GM12878 (cell line): Measurements from ENCODE around the gene PYHIN1. TPM values are rescaled to one million over a fixed set of nuclear protein-coding genes. Genes with fewer than 3 reads are reported as not detected.
A peak's percentile ranks its signal among the peaks of the same experiment; 100 is the strongest.

Source experiments
- ATAC-seq: fragments of 200-7000 bp; cut with Tn5 transposase; 3 replicates; pipeline ENCODE4 v1.9.1; 2020; ENCODE audit warnings: mild to moderate bottlenecking, moderate library complexity
- BruUV-seq: library from RNA; stranded (reverse); fragments of 400-500 nt; replicated peaks from 2 replicates; lab custom pipeline; 2021; lab: Mats Ljungman, UMichigan
- CTCF ChIA-PET: fragments of 300-600 bp; sonication (Branson Sonifier 250); formaldehyde crosslinking; extraction: SDS; loops from one replicate; lab custom pipeline; 2021; ENCODE audit warnings: inconsistent platforms; lab: Yijun Ruan, JAX
- POLR2A ChIA-PET: fragments of 350-600 bp; formaldehyde crosslinking; extraction: SDS; loops from one replicate; lab custom pipeline; 2021; ENCODE audit warnings: inconsistent platforms; lab: Charles Lee
- RAD21 ChIA-PET: fragments of 300-600 bp; sonication (Branson Sonifier 250); formaldehyde crosslinking; loops from one replicate; lab custom pipeline; 2023; ENCODE audit warnings: antibody characterized with exemption; ENCODE audit not compliant: unreplicated experiment; lab: Charles Lee
- SMC1A ChIA-PET: fragments of 300-600 bp; sonication (Branson Sonifier 250); formaldehyde crosslinking; loops from one replicate; lab custom pipeline; 2023; ENCODE audit not compliant: unreplicated experiment, uncharacterized antibody; lab: Charles Lee
- DNase-seq: peaks from one replicate; pipeline ENCODE4 v3.0.0-alpha.2; 2011; ENCODE audit warnings: low read depth, low spot score
- FAIRE-seq: peaks from 3 replicates; lab custom pipeline; 2011; peaks lifted over from hg19 to GRCh38; lab: Jason Lieb, UNC
- H2AFZ ChIP-seq: 2 replicates; pipeline ENCODE4 v1.6.0; 2011; ENCODE audit warnings: low read depth, low read length, control low read depth; ENCODE audit not compliant: control insufficient read depth
- H3K27ac ChIP-seq: 2 replicates; pipeline ENCODE4 v1.5.1; 2011; ENCODE audit warnings: control low read depth; ENCODE audit not compliant: control insufficient read depth, insufficient read depth
- H3K27me3 ChIP-seq, 2 experiments: replicated peaks in 1 of 2; 2 replicates each; pipeline versions ENCODE4 v1.6.0 to v1.6.1; 2011; ENCODE audit warnings: low read length in 1 of 2; ENCODE audit not compliant: control insufficient read depth in 2 of 2, insufficient read depth in 2 of 2
- H3K36me3 ChIP-seq, 2 experiments: 2 replicates each; pipeline ENCODE4 v1.5.1; 2011; ENCODE audit warnings: low read length in 1 of 2; ENCODE audit not compliant: control insufficient read depth in 2 of 2, insufficient read depth in 2 of 2
- H3K4me1 ChIP-seq: 2 replicates; pipeline ENCODE4 v1.6.1; 2011; ENCODE audit warnings: mild to moderate bottlenecking, low read length, moderate library complexity, mixed read lengths; ENCODE audit not compliant: control insufficient read depth, insufficient read depth
- H3K4me2 ChIP-seq: 2 replicates; pipeline ENCODE4 v1.6.0; 2011; ENCODE audit warnings: control low read depth; ENCODE audit not compliant: control insufficient read depth, insufficient read depth
- H3K4me3 ChIP-seq: fragments of 200-600 bp; sonication (generic); 2 replicates; pipeline ENCODE4 v1.5.1; 2016
- H3K79me2 ChIP-seq: 2 replicates; pipeline ENCODE4 v1.6.0; 2011; ENCODE audit warnings: low read length; ENCODE audit not compliant: control insufficient read depth, insufficient read depth
- H3K9ac ChIP-seq: 2 replicates; pipeline ENCODE4 v1.8.0; 2011; ENCODE audit warnings: low read length, control low read depth, mixed read lengths; ENCODE audit not compliant: control insufficient read depth, insufficient read depth
- H3K9me3 ChIP-seq: replicated peaks from 3 replicates; pipeline ENCODE4 v1.5.1; 2011; ENCODE audit warnings: mild to moderate bottlenecking, low read length; ENCODE audit not compliant: control insufficient read depth, insufficient read depth
- H4K20me1 ChIP-seq: 2 replicates; pipeline ENCODE4 v1.6.0; 2011; ENCODE audit not compliant: control insufficient read depth, insufficient read depth
- BHLHE40 ChIP-seq, 2 experiments: fragments of 450-650 bp in 1 of 2; IDR thresholded peaks; 2 replicates each; pipeline ENCODE4 v1.6.1; 2011 to 2017; ENCODE audit warnings: low read depth in 2 of 2, borderline replicate concordance in 1 of 2, improper control_type of control experiment in 1 of 2, low read length in 1 of 2, mild to moderate bottlenecking in 1 of 2
- E4F1 ChIP-seq: fragments of 450-650 bp; IDR thresholded peaks from 2 replicates; pipeline ENCODE4 v1.6.1; 2018; ENCODE audit warnings: borderline replicate concordance, mild to moderate bottlenecking; ENCODE audit not compliant: partially characterized antibody
- IKZF1 ChIP-seq: fragments of 450-650 bp; conservative IDR thresholded peaks from 2 replicates; pipeline ENCODE4 v1.6.1; 2017; ENCODE audit warnings: antibody characterized with exemption, mild to moderate bottlenecking
- IRF3 ChIP-seq: fragments of 450-650 bp; IDR thresholded peaks from 2 replicates; pipeline ENCODE4 v1.6.1; 2014; ENCODE audit warnings: mild to moderate bottlenecking
- POLR2AphosphoS2 ChIP-seq: IDR thresholded peaks from 2 replicates; pipeline ENCODE4 v1.6.1; 2011; ENCODE audit warnings: low read depth, mild to moderate bottlenecking, low read length, improper control_type of control experiment, moderate library complexity
- RELB ChIP-seq: fragments of 450-650 bp; IDR thresholded peaks from 2 replicates; pipeline ENCODE4 v1.6.1; 2017; ENCODE audit warnings: low read depth, mild to moderate bottlenecking, moderate library complexity
- TCF12 ChIP-seq: IDR thresholded peaks from 2 replicates; pipeline ENCODE4 v1.6.1; 2011; ENCODE audit warnings: low read depth, mild to moderate bottlenecking, low read length
- ZNF384 ChIP-seq: IDR thresholded peaks from 2 replicates; pipeline ENCODE4 v1.6.1; 2012; ENCODE audit warnings: low read depth, mild to moderate bottlenecking, low read length, improper control_type of control experiment, borderline replicate concordance
- WGBS: methylation state at CpG from one replicate; pipeline ENCODE4 v1.1.6; 2016; ENCODE audit warnings: low lambda C conversion rate; ENCODE audit not compliant: insufficient replicate concordance, insufficient coverage; ENCODE audit errors: missing lambda C conversion rate; 5-methylcytosine and 5-hydroxymethylcytosine counted together
- in situ Hi-C: fragments of 300-500 bp; cut with MboI; formaldehyde crosslinking; loops from 9 replicates; pipeline ENCODE4 v1.14.3; 2018; ENCODE audit warnings: mixed read lengths
- intact Hi-C: fragments of 100-400 bp; cut with micrococcal nuclease; formaldehyde crosslinking; loops from one replicate; pipeline ENCODE4 v1.14.2; 2022; ENCODE audit not compliant: unreplicated experiment
- polyA plus RNA-seq, 11 experiments: library from polyadenylated mRNA; depleted of rRNA in 4 of 11; unstranded in 6 of 11; stranded (reverse) in 5 of 11; fragments of >200 nt; fragmentation: Nextera tagmentation in 4 of 11; fragmentation: Illumina TruSeq in 1 of 11; extraction: Ambion mirVana in 4 of 11; extraction: Trizol in 1 of 11; gene quantifications; 1 replicate in 1 of 11; 2 replicates in 10 of 11; pipeline versions ENCODE4 v1.2.1 to v1.2.3, GENCODE V29; 2011 to 2016; ENCODE audit warnings: inconsistent platforms in 2 of 11, missing spikeins in 2 of 11, low read depth in 1 of 11
- total RNA-seq, 4 experiments: library from RNA; depleted of rRNA in 3 of 4; stranded (reverse); fragments of >200 nt in 3 of 4; fragmentation: Illumina TruSeq in 1 of 4; extraction: Trizol in 1 of 4; gene quantifications; 2 replicates each; pipeline versions ENCODE4 v1.2.1 to v1.2.3, GENCODE V29; 2013 to 2021

The PYHIN1 gene
- total and polyA plus RNA-seq, 10 of the 15 experiments (the other 5 are each of a cell fraction or from before 2014, with no cell fraction given) = 0.19 to 7.2 (median 0.38) TPM

- peak overlapping the region; percentile 53; the same call in 1 of the 2 replicates for H3K4me3 ChIP-seq
- no peak for FAIRE-seq
- in situ Hi-C loops (no loop called here), intact Hi-C loops (loop anchor here (2.0 kb wide), 1 partner anchor 47 kb away; no protein-coding TSS in a partner anchor)
- POLR2A ChIA-PET = interaction anchor here (0.8 to 0.9 kb wide), 2 partner anchors 9 to 56 kb away, joined by 3 read pairs; no protein-coding TSS in a partner anchor
- H3K27ac ChIP-seq = peak overlapping the region; percentile 6; the same call in 1 of the 2 replicates
- H3K27me3 ChIP-seq = no peaks in the 10 kb centered on the region
- peak; percentile 93 for ATAC-seq
- SMC1A ChIA-PET = interaction anchor here (0.7 to 1.3 kb wide), 8 partner anchors 9 to 252 kb away, joined by 3 to 6 read pairs (median 3); partner anchors contain the start of gene AIM2
- BruUV-seq = no TSS peak
- peak; percentile 30 for DNase-seq
- no peak overlapping the region for H3K9ac ChIP-seq
- RAD21 ChIA-PET = interaction anchor here (0.7 to 1.6 kb wide), 6 partner anchors 22 to 704 kb away, joined by 3 to 7 read pairs (median 5); partner anchors contain the start of genes AIM2 and MNDA
- 0 out of 2 replicates have a peak, but pooled peaks cover 6% of the 10 kb centered on the region for H3K4me1 ChIP-seq
- TF ChIP-seq POLR2AphosphoS2 (no peak), TCF12 (peak; percentile 52; the same call in 1 of the 2 replicates), ZNF384 (peak; percentile 71; the same call in 1 of the 2 replicates)
- TF ChIP-seq, all 136 proteins: peak for 2
- H4K20me1 ChIP-seq = no peaks in the 10 kb centered on the region
- CTCF ChIA-PET = interaction anchor here (0.9 to 1.7 kb wide), 2 partner anchors 12 to 104 kb away, joined by 3 read pairs; no protein-coding TSS in a partner anchor
- peak overlapping the region; percentile 74; the same call in 1 of the 2 replicates for H2AFZ ChIP-seq
- H3K36me3 ChIP-seq = no peaks in the 10 kb centered on the region
- H3K79me2 ChIP-seq = no peaks in the 10 kb centered on the region
- peak overlapping the region; percentile 82 for H3K4me2 ChIP-seq
- WGBS = 4% methylated on average over 14 of the region's 15 CpGs
- no peaks in the 10 kb centered on the region; the same call in 2 of the 3 replicates for H3K9me3 ChIP-seq
Observed at GRCh38 chr1:158951956-158952355, 20.6 kb downstream of the PYHIN1 start.

GRCh38 chr1:158952416-158952815, 21.1 kb downstream of the PYHIN1 start:
- intact Hi-C loops = no loop called here
- DNase-seq = no peak
- TF ChIP-seq RELB (0 out of 2 replicates have a peak, but pooled peaks have one; percentile 23), E4F1 (no peak), IKZF1 (peak; percentile 30), IRF3 (no peak), BHLHE40 (IDR thresholded peaks at IDR 0.05; ENCODE audit: borderline replicate concordance in 1 of 2, low read depth in 2 of 2, low read length in 1 of 2) (peak; percentile 30 to 33; a peak in 1 of 4 replicates)

More at GRCh38 chr1:158952416-158952815, 21.1 kb downstream of the PYHIN1 start:
- H3K4me1 ChIP-seq = 0 out of 2 replicates have a peak, but pooled peaks cover 6% of the 10 kb centered on the region
- no TSS peak for BruUV-seq
- ATAC-seq = peak; percentile 97
- WGBS = 21% methylated on average over 9 of the region's 9 CpGs
- no peaks in the 10 kb centered on the region for H3K36me3 ChIP-seq
- H3K9me3 ChIP-seq = no peaks in the 10 kb centered on the region; the same call in 2 of the 3 replicates
- no peaks in the 10 kb centered on the region for H3K79me2 ChIP-seq
- ChIA-PET RAD21 (interaction anchor here (0.7 to 1.6 kb wide), 5 partner anchors 23 to 125 kb away, joined by 3 to 7 read pairs (median 6); partner anchors contain the start of genes AIM2 and MNDA), POLR2A (interaction anchor here (0.8 to 0.9 kb wide), 2 partner anchors 9 to 56 kb away, joined by 3 read pairs; no protein-coding TSS in a partner anchor), CTCF (interaction anchor here (0.9 kb wide), 1 partner anchor 12 kb away, joined by 3 read pairs; no protein-coding TSS in a partner anchor), SMC1A (interaction anchor here (0.7 to 1.3 kb wide), 7 partner anchors 9 to 253 kb away, joined by 3 to 6 read pairs (median 3); partner anchors contain the start of gene AIM2)
- in situ Hi-C loops = no loop called here
- H3K27me3 ChIP-seq = no peaks in the 10 kb centered on the region
- H3K27ac ChIP-seq = peak overlapping the region; percentile 6; the same call in 1 of the 2 replicates
- H3K9ac ChIP-seq = no peak overlapping the region
- H3K4me3 ChIP-seq = peak overlapping the region; percentile 53; the same call in 1 of the 2 replicates
- H4K20me1 ChIP-seq = no peaks in the 10 kb centered on the region
- FAIRE-seq = no peak
- peak overlapping the region; percentile 82 for H3K4me2 ChIP-seq
- peak overlapping the region; percentile 74 for H2AFZ ChIP-seq
